Superior temporal gyrus (tissue), 1 donor: ENCODE results near the gene TMOD3.
"Not testable (repeated sequence)": the region's sequence is repeated elsewhere in the genome, so short reads cannot be mapped to it uniquely, and the experiment has no call there.

Source experiments
- DNase-seq: peaks from one replicate; pipeline ENCODE4 v3.0.0-alpha.2; 2016; ENCODE audit errors: extremely low spot score

Gene TMOD3

DNA sequence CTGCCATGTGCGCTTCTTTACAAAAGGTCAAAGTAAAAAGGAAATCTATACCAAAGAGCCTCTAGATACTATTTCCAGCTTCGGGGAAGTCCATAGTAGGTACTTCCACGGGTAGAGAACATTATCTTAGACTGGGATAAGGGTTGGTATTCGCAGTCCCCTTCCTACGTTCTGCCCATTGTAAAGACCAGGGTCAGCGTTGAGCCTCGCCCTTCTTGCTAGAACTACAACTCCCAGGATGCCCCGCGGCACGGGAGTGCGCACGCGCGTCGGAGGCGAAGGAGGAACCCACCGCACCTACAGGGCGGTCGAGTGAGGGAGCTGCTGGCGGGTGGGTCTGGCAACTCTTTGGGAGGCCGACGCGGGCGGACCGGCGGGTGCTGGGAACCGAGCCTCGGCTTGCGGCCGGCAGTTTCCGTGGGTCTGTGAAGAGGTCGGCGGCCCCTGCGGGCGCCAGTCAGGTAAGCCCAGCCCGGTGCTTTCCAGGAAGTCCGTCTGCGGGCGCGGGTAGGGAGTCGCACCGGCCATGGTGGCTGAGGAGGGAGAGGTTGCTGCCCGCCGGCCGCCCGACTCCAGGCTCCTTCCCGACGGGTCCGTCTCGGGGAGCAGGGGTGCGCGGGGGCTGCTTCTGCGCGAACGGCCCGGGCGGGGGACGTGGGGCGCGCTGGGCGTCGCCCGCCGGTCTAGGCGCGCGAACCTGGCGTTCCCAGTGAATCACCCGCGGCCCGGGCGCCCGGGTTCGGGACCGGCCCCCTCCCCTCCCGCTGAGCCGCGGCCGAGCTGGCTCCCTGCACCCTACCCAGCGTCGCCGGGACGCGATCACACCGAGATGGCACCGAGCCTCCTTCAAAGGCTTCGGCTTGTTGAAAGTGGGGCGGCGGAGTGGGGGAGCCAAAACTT lies at the start of gene TMOD3:
Gene TMOD3 (plus strand): TSS at position 278 of the 900 bp plus-strand sequence. CDS start 33,232 bp downstream, outside the sequence.
- DNase-seq = peak; percentile 95

GRCh38 chr15:51780636-51781035 lies 48.8 kb upstream of the TMOD3 start:
- DNase-seq = no peak

GRCh38 chr15:51781506-51781905 lies 47.9 kb upstream of the TMOD3 start:
- DNase-seq = no peak

DNA sequence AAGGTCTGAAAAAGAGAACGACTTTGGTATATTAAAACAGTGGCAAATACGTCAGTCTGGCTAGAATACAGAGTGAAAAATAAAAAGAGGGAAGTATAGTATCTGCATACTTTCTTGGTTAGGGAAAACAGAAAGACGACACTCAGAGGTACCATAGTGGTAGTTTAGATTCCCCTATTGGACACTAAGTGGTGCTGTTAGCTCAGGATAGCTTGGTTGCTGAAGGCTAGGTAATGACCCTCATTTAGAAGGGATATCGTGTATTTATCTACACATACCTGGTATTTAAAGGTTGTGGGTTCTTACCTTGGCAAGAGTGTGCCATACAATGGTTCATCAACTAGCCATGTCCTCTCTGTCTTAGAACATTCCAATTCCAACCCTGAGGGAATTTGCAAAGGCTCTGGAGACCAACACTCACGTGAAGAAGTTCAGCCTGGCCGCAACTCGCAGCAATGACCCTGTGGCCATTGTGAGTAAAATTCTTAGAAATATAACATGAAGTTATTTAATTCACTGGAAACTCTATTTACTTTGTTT lies 47.0 kb upstream of the TMOD3 start:
- DNase-seq = no peak

DNA sequence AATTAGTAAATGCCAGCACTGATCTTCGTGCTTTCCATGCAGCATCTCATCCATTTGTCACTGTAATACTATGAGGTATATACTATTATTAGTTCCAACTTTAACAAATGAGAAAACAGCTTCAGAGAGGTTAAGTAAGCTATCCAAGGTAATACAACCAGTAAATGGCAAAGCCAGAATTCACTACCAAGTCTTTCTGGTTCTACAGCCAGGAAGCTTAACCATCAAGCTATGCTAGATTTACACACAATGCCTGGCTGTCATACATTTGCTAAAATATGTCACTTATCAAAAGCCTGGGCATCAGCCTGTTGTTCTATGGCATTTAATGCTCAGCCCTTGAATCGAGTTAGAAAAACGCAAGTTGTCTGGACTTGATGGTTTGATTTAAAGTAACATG lies 45.5 kb upstream of the TMOD3 start:
- DNase-seq = no peak

DNA sequence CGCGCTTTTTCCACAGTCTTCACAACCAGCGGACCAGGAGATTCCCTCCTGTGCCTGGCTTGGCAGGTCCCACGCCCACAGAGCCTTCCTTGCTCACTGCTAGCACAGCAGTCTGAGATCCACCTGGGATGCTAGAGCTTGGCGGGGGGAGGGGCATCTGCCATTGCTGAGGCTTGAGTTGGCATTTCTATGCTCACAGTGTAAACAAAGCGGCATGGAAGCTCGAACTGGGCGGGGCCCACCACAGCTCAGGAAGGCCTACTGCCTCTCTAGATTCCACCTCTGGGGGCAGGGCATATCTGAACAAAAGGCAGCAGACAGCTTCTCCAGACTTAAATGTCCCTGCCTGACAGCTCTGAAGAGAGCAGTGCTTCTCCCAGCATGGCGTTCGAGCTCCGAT lies 42.3 kb upstream of the TMOD3 start:
- not testable (repeated sequence) for DNase-seq

GRCh38 chr15:51792474-51792873 lies 37.0 kb upstream of the TMOD3 start:
- not testable (repeated sequence) for DNase-seq

GRCh38 chr15:51793521-51794305 lies 35.7 kb upstream of the TMOD3 start:
- DNase-seq = peak; percentile 45

GRCh38 chr15:51796847-51797401 lies 32.5 kb upstream of the TMOD3 start:
- no peak for DNase-seq

- DNase-seq = no peak
These were observed 31.2 kb upstream of the TMOD3 start for GRCh38 chr15:51798281-51798680.

- DNase-seq = no peak
These were observed 29.9 kb upstream of the TMOD3 start for GRCh38 chr15:51799282-51800252.

DNA sequence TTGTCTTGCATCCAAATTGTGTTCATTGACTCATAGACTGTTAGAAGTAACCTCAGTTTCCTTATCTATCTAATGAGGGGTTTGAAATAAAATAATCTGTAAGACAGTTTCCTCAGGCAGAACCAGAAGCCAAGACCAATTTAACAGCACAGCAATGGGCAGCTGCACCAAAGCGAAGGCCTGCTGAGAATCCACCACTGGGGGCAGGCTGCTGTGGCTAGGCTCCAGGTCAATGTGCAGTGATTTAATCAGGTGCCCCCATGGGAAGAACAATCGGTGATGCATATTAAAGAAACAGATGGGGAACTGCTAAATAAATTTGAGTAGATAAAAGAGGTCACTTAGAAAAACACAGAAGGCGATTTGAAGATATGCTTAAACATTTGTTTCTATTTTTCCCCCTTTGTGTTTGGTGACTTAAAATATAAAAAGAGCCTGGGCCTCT lies 28.0 kb upstream of the TMOD3 start:
- DNase-seq = peak; percentile 30

GRCh38 chr15:51802593-51802992 lies 26.9 kb upstream of the TMOD3 start:
- DNase-seq = no peak

DNA sequence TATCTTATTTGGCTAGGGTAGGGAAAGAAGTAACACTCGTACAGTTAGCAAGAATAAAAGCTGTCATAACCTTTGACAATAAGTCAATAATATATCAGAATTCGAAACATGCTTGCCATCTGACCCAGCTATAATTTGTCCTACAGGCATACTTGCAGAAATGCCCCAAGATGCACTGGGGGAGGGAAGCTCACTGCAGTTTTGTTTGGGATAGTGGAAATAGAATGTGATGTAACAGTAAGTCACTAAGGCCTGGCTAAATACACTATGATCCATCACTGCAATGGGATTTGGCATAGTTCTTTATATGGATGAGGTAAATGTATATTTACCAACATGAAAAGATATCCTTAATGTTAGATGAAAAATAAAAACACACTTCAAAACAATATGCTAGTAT lies 25.5 kb upstream of the TMOD3 start:
- DNase-seq = no peak

- no peak for DNase-seq
These were observed 23.3 kb upstream of the TMOD3 start for GRCh38 chr15:51806123-51806522.

DNA sequence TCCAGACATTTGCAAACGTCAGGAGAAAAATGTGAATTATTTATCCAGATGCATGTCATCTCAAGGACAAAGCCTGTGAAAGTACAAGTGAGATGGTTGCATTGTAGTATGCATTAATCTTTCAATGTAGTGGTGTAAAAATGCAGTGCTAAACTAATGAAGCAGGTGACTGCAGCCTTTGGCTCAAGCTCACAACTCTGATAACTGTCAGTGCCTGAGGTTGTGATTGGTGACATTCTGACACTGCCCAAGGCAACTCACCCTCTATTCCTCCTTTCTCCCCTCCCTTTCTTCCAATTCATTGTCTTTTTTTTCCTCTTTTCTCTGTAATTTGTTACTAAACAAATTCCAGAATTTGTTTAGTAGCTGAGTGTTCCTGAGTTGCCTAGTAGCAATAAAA lies 20.0 kb upstream of the TMOD3 start:
- DNase-seq = no peak

- no peak for DNase-seq
These were observed 16.9 kb upstream of the TMOD3 start for GRCh38 chr15:51812598-51812997.

- no peak for DNase-seq
These were observed 14.8 kb upstream of the TMOD3 start for GRCh38 chr15:51814606-51815005.

- DNase-seq = no peak
These were observed 12.8 kb upstream of the TMOD3 start for GRCh38 chr15:51816611-51817010.

GRCh38 chr15:51818150-51818549 lies 11.3 kb upstream of the TMOD3 start:
- no peak for DNase-seq

DNA sequence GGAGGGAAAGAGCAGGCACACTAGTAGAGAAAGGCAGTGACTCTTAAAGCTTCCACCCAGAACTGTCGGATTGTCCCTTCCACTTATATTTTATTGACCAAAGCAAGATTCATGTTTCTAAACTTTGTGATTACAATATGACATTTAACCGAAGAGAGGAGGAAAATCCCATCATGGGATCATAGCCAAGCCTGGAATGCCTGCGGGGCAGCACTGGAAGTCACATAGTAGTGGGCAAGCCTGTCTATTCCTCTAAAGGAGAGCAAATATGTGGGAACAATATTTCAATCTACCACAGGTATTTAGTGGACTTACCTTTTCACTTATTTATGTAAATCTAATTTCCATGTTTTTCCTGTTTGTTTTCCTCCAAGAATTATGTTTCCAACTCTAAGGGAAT lies 3.8 kb upstream of the TMOD3 start:
- DNase-seq = no peak
